Measurements from ENCODE around the gene SERPINB11.
"Not testable (repeated sequence)": the region's sequence is repeated elsewhere in the genome, so short reads cannot be mapped to it uniquely, and the experiment has no call there.

SERPINB11 gene

GRCh38 chr18:63731215-63731614 is 28.5 kb downstream of the SERPINB11 start:
- DNase-seq: no peak

GRCh38 chr18:63736876-63737275 is 34.1 kb downstream of the SERPINB11 start:
- no peak for DNase-seq

GRCh38 chr18:63741769-63742168 is 39.0 kb downstream of the SERPINB11 start:
- DNase-seq: no peak

- DNase-seq: no peak
These were observed 44.2 kb downstream of the SERPINB11 start for GRCh38 chr18:63747006-63747405.

GRCh38 chr18:63749489-63749888 is 46.7 kb downstream of the SERPINB11 start:
- no peak for DNase-seq

- DNase-seq: no peak
These were observed 49.9 kb downstream of the SERPINB11 start for GRCh38 chr18:63752636-63753035.

GRCh38 chr18:63753676-63754075 is 50.9 kb downstream of the SERPINB11 start:
- DNase-seq: no peak

- DNase-seq: no peak
These were observed 54.8 kb downstream of the SERPINB11 start for GRCh38 chr18:63757541-63757940.

- no peak for DNase-seq
These were observed 56.0 kb downstream of the SERPINB11 start for GRCh38 chr18:63758615-63759240.

- not testable (repeated sequence) for DNase-seq
These were observed 57.0 kb downstream of the SERPINB11 start for GRCh38 chr18:63759786-63760185.

GRCh38 chr18:63762518-63762917 is 59.8 kb downstream of the SERPINB11 start:
- no peak for DNase-seq

- no peak for DNase-seq
These were observed 61.3 kb downstream of the SERPINB11 start for GRCh38 chr18:63763831-63764600.

GRCh38 chr18:63765837-63766236 is 63.1 kb downstream of the SERPINB11 start:
- DNase-seq: no peak
